ENCODE measurements around the gene STAG1.
A peak's percentile ranks its signal among the peaks of the same experiment; 100 is the strongest.
"Not testable (repeated sequence)": the region's sequence is repeated elsewhere in the genome, so short reads cannot be mapped to it uniquely, and the experiment has no call there.

STAG1 gene

DNA sequence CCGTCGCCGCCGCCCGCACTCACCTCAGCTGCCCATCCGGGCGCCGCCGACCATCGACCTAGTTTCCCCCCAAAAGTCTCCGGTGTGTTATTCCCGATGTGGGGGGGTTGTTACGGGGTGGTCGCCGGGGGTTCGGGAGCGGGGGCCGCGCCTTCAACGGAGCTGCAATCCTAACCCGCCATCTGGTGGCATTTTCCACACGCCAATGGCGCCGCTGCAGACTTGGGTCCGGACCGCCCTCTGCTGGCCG lies at the start of gene STAG1:
TSS of gene STAG1 (minus strand) at position 207 of the 250 bp plus-strand sequence. CDS start 121,480 bp downstream, outside the sequence.
- no peak for DNase-seq

- not testable (repeated sequence) for DNase-seq
Observed at GRCh38 chr3:136801146-136801545, 49.0 kb upstream of the STAG1 start.

- DNase-seq, result no peak
Observed at GRCh38 chr3:136792556-136793330, 40.6 kb upstream of the STAG1 start.

DNA sequence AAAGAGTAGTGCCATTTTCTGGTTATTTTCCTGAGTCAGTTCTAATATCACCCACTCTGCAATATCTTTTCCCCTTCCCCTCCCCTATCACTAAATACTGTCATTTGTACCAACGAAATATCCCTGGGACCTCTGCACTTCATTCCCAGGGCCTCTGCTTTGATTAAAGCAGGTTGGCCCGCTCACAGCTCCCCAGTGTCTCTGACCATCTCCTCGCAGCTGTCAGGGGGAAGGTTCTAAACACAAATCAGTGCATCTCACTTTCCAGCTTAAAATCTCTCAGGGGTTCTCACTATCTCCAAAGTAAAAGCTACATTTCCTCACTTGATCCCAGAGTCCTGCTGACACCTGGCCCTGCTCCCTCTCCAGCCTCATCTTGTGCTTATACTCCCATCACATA lies 38.6 kb upstream of the STAG1 start:
- no peak for DNase-seq

GRCh38 chr3:136789976-136790375 lies 37.8 kb upstream of the STAG1 start:
- no peak for DNase-seq

GRCh38 chr3:136788154-136788553 lies 36.0 kb upstream of the STAG1 start:
- no peak for DNase-seq

DNA sequence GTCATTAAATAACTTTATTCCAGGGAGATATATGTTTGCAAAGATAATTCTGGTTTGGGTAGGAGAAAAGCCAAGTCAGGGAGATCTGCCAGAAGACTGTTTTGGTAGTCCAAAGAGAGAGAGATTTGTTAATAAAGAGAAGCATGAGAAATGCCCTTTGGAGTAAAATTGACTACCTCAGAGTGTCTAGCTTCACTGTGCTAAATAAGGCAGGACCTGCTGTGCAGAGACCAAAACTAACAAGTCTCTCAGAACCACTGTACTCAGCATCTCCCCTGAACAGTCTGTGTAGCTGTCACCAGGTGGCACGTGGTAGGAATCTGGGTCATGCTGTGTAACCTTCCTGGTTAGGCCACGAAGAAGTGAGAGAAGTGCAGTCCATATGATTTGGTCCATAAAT lies 35.2 kb upstream of the STAG1 start:
- peak; percentile 15 for DNase-seq

DNA sequence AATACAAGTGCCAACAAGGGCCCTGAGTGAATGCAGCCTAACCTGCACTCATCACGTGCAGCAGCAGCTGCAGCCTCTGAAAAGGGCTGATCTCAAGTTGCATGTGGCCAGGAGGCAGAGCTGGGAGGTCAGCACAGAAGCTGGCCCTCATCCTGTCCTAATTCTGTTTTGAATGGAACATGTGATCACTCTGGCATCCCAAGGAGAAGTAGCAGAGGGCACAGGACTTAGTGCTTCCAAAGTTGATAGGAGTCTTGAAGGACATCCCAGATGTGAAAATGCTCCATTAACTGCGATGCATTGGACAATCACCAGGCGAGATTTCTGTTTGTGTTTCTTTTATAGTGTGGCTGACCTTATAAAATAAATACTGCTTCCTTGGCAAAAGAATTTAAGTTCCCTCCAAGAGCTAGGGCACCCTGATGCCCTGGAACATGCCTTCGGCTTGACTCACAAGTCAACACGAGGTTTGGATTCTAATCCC lies 31.6 kb upstream of the STAG1 start:
- DNase-seq, result no peak

DNA sequence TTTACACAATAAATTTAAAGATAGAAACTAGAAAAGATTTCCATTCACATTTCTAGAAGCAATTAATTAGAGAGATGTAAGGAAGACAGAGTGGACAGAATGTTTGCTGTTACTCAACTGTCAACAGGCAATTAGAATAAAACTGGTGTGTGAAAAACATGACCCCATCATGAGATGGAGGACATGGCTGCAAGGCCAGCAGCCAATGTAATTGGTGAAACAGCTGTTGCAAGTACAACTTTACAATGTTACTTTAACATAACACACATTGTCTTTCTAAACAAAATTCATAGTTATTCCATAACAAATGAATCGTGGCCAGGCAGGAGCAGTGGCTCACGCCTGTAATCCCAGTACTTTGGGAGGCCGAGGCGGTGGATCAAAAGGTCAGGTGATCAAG lies 28.6 kb upstream of the STAG1 start:
- DNase-seq, result no peak

DNA sequence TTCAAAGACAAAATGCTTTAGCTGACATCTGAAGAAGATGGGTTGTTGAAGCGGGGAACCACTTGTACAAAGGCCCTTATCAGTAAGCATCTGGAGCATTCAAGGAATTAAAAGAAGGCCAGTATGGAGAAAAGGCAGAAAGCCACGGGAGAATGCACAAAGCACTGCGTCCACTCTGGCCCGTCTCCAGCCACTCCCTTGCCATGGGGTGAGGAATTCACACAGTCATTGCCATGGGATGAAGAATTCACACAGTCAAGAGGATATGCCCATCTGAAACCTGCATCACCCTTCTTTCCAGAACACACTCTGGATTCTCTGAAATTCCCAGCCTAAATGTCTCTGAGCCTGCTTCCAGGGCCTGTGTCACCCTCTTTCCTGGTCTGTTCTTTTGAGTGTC lies 26.7 kb upstream of the STAG1 start:
- no peak for DNase-seq

DNA sequence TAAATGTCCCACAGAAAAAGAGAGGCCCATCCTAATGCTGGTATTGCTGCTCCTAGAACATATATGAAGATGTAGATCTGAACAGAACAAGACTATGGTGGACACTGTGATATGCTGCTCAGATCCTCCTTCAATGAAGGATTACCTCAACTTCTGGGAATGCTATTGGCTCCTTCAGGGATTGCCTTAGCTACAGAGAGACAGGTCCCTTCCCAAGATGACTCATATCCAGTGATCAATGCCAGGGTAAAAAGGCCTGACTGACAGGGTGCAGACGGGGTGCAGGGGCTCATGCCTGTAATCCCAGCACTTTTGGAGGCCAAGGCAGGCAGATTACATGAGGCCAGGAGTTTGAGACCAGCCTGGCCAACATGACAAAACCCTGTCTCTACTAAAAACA lies 20.5 kb upstream of the STAG1 start:
- DNase-seq, result no peak

- not testable (repeated sequence) for DNase-seq
Observed at GRCh38 chr3:136758160-136759102, 6.3 kb upstream of the STAG1 start.

- no peak for DNase-seq
Observed at GRCh38 chr3:136755192-136755591, 3.0 kb upstream of the STAG1 start.

DNA sequence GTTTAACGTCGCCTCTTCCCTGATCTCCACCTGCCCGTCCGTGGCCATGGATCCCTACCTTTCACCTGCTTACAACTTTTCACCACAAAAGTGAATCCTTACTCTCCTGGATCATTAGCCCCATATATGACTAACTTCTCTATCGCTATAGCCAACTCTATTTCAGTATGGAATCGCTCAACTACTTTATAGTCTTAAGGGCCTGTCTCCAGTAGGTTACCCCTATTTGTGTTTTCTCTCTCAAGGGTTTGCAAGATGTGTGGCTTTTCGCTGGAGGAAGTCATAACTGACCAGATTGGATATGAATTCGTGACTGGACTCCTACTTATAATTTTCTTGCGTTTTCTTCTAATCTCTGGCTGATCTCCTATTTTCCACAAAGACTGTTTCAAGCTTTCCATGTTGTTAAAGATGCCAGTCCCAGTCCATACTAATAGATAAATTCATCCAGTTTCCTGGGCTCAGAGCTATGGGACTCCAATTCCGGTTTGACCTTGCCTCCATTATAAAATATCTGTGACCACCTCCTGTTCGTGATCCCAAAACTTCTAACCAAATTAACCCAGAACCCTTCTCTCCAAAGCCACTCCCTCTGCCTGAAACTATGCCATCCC lies 1.3 kb upstream of the STAG1 start:
- no peak for DNase-seq

GRCh38 chr3:136752422-136753325 lies 496 bp upstream of the STAG1 start:
- DNase-seq, result peak; percentile 99

GRCh38 chr3:136751316-136752171 lies 634 bp downstream of the STAG1 start:
- DNase-seq, result peak; percentile 78

- DNase-seq, result no peak
Observed at GRCh38 chr3:136750897-136751315, 1.3 kb downstream of the STAG1 start.

GRCh38 chr3:136750209-136750896 lies 1.8 kb downstream of the STAG1 start:
- no peak for DNase-seq

DNA sequence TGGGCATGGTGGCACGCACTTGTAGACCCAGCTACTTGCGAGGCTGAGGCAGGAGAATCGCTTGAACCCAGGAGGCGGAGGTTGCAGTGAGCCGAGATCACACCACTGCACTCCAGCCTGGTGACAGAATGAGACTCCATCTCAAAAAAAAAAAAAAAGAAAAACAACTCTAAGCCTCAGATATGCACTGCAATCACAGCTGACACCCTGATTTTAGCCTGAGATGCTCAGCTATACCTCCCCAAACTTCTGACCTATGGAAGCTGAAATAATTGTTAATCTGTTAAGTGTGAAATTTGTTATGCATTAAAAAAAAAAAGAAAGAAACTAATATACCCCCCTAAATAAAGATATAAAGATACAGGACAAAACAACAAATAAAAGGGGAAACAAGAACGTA lies 2.6 kb downstream of the STAG1 start:
- not testable (repeated sequence) for DNase-seq

GRCh38 chr3:136749091-136749490 lies 3.1 kb downstream of the STAG1 start:
- DNase-seq, result no peak

GRCh38 chr3:136745916-136746315 lies 6.3 kb downstream of the STAG1 start:
- no peak for DNase-seq

Data from CD4-positive, alpha-beta T cell treated with Interleukin-17A for 4 hours (primary cell).